ENCODE data around the gene TCFL5.

The TCFL5 gene

GRCh38 chr20:62887152-62887859, 25.7 kb upstream of the TCFL5 start:
- DNase-seq, result no peak
- H4K20me1 ChIP-seq (ENCODE audit: insufficient read depth, low read length), result no peaks in the 10 kb centered on the region; the same call in 1 of the 2 replicates
- no peaks in the 10 kb centered on the region for H3K9me3 ChIP-seq (replicated peaks; ENCODE audit: insufficient read depth, low read length)
- H3K27me3 ChIP-seq (replicated peaks; ENCODE audit: insufficient read depth, low read length), result no peaks in the 10 kb centered on the region
- H3F3A ChIP-seq (ENCODE audit: insufficient read depth, low read length), result peaks cover 12% of the 10 kb centered on the region
- 0 out of 2 replicates have a peak overlapping the region, but pooled peaks have one; percentile 26 for H3K9ac ChIP-seq (ENCODE audit: low read length)
- no peak overlapping the region for H2AFZ ChIP-seq (ENCODE audit: low read length)
- TF ChIP-seq EZH2 (optimal IDR thresholded peaks at IDR 0.05; ENCODE audit: low read depth, low read length), result no peak
- TF ChIP-seq EZH2phosphoT487 (IDR thresholded peaks at IDR 0.05; ENCODE audit: low read length), result no peak
- TF ChIP-seq CTCF (IDR thresholded peaks at IDR 0.05; ENCODE audit: low read length), result no peak
- H3K4me2 ChIP-seq (ENCODE audit: low read depth, low read length), result 0 out of 2 replicates have a peak overlapping the region, but pooled peaks have one; percentile 21
- no peak overlapping the region for H3K4me3 ChIP-seq (ENCODE audit: low read length)
- no peaks in the 10 kb centered on the region; the same call in 1 of the 2 replicates for H3K36me3 ChIP-seq (replicated peaks; ENCODE audit: insufficient read depth, low read length)
- peak overlapping the region; percentile 91 for H3K27ac ChIP-seq (ENCODE audit: low read length)
- H3K4me1 ChIP-seq (ENCODE audit: low read length), result peaks cover 18% of the 10 kb centered on the region
- H3K79me2 ChIP-seq (ENCODE audit: low read length), result no peaks in the 10 kb centered on the region
- H3K9me2 ChIP-seq (replicated peaks; ENCODE audit: insufficient read depth, low read length), result no peaks in the 10 kb centered on the region

- 0 out of 2 replicates have a peak overlapping the region, but pooled peaks have one; percentile 21 for H3K4me2 ChIP-seq (ENCODE audit: low read depth, low read length)
- DNase-seq, result no peak
Observed at GRCh38 chr20:62886709-62887058, 25.1 kb upstream of the TCFL5 start.

GRCh38 chr20:62885896-62886708, 24.5 kb upstream of the TCFL5 start:
- H3K9ac ChIP-seq (ENCODE audit: low read length), result peak overlapping the region; percentile 42
- TF ChIP-seq EZH2 (optimal IDR thresholded peaks at IDR 0.05; ENCODE audit: low read depth, low read length) (no peak), EZH2phosphoT487 (IDR thresholded peaks at IDR 0.05; ENCODE audit: low read length) (no peak), CTCF (IDR thresholded peaks at IDR 0.05; ENCODE audit: low read length) (no peak)
- no peak overlapping the region for H3K4me3 ChIP-seq (ENCODE audit: low read length)
- no peak overlapping the region for H3K4me2 ChIP-seq (ENCODE audit: low read depth, low read length)
- H3K36me3 ChIP-seq (replicated peaks; ENCODE audit: insufficient read depth, low read length), result no peaks in the 10 kb centered on the region
- H3K9me3 ChIP-seq (replicated peaks; ENCODE audit: insufficient read depth, low read length), result no peaks in the 10 kb centered on the region
- H3F3A ChIP-seq (ENCODE audit: insufficient read depth, low read length), result peaks cover 12% of the 10 kb centered on the region
- peak; percentile 74 for DNase-seq
- no peak overlapping the region for H2AFZ ChIP-seq (ENCODE audit: low read length)
- no peaks in the 10 kb centered on the region for H3K9me2 ChIP-seq (replicated peaks; ENCODE audit: insufficient read depth, low read length)
- H4K20me1 ChIP-seq (ENCODE audit: insufficient read depth, low read length), result no peaks in the 10 kb centered on the region; the same call in 1 of the 2 replicates
- peaks cover 18% of the 10 kb centered on the region for H3K4me1 ChIP-seq (ENCODE audit: low read length)
- peak overlapping the region; percentile 91 for H3K27ac ChIP-seq (ENCODE audit: low read length)
- no peaks in the 10 kb centered on the region for H3K79me2 ChIP-seq (ENCODE audit: low read length)
- no peaks in the 10 kb centered on the region for H3K27me3 ChIP-seq (replicated peaks; ENCODE audit: insufficient read depth, low read length)

More at GRCh38 chr20:62886709-62887058, 25.1 kb upstream of the TCFL5 start:
- Histone ChIP-seq H3K4me3 (ENCODE audit: low read length) (no peak overlapping the region), H3K36me3 (replicated peaks; ENCODE audit: insufficient read depth, low read length) (no peaks in the 10 kb centered on the region), H3K9ac (ENCODE audit: low read length) (peak overlapping the region; percentile 26; the same call in 1 of the 2 replicates), H2AFZ (ENCODE audit: low read length) (no peak overlapping the region), H3K9me2 (replicated peaks; ENCODE audit: insufficient read depth, low read length) (no peaks in the 10 kb centered on the region), H4K20me1 (ENCODE audit: insufficient read depth, low read length) (no peaks in the 10 kb centered on the region; the same call in 1 of the 2 replicates), H3K79me2 (ENCODE audit: low read length) (no peaks in the 10 kb centered on the region), H3K27me3 (replicated peaks; ENCODE audit: insufficient read depth, low read length) (no peaks in the 10 kb centered on the region), H3K9me3 (replicated peaks; ENCODE audit: insufficient read depth, low read length) (no peaks in the 10 kb centered on the region), H3K27ac (ENCODE audit: low read length) (peak overlapping the region; percentile 91), H3K4me1 (ENCODE audit: low read length) (peaks cover 18% of the 10 kb centered on the region), H3F3A (ENCODE audit: insufficient read depth, low read length) (peaks cover 12% of the 10 kb centered on the region)
- TF ChIP-seq CTCF (IDR thresholded peaks at IDR 0.05; ENCODE audit: low read length), result no peak
- no peak for TF ChIP-seq EZH2 (optimal IDR thresholded peaks at IDR 0.05; ENCODE audit: low read depth, low read length)
- TF ChIP-seq EZH2phosphoT487 (IDR thresholded peaks at IDR 0.05; ENCODE audit: low read length), result no peak
